ENCODE measurements around the gene NOB1. TPM values are rescaled to one million over a fixed set of nuclear protein-coding genes. Genes with fewer than 3 reads are reported as not detected.

Gene NOB1
- polyA plus RNA-seq (2013) = 34.5 and 35.3 TPM in 2 replicates

DNA sequence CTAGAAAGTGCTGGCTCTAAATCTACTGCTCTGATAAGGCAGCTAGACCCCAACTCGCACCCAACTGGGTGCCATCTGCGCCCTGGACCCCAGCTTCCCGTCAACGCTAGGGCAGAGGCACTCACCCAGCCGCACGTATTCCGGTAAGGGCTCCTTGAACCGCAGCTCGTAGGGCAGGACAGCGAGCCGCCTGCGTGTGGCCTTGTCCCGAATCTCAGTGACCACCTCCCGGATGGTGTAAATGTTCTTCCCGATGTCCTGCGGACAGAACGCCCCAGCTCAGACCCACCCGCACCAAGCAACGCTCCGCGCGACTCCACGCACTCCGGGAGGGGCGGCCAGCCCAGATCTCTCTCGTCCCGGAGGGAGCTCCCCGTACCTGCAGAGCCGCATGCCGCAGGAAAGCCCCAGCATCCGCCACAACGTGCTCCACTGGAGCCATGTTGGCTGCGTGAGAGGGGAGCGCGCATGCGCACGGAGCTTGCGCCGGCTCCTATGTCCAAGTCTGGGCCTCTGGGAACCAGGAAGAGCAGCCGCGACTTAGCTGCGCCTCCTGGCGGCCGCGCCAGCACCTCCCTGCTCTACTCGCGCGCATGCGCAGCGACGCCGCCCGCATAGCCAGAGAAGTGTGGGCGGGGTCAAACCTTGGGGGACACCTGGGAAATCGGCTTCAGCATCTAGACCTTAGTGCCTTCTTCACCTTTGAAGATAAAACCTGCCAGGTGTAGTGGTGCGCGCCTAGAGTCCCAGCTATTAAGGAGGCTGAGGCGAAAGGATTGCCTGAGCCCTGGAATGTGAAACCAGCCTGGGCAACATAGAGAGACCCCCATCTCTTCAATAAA is at the start of gene NOB1:
TSS of gene NOB1 (minus strand) at position 458 of the 842 bp plus-strand sequence. CDS start at position 442, 16 bp downstream.
- Histone ChIP-seq H3K14ac (ENCODE audit: low read length) (peak within 1 kb of the TSS; percentile 97), H4K91ac (ENCODE audit: low read depth, low read length) (peak within 1 kb of the TSS; percentile 77), H3K18ac (ENCODE audit: low read length) (peak within 1 kb of the TSS; percentile 97)

DNA sequence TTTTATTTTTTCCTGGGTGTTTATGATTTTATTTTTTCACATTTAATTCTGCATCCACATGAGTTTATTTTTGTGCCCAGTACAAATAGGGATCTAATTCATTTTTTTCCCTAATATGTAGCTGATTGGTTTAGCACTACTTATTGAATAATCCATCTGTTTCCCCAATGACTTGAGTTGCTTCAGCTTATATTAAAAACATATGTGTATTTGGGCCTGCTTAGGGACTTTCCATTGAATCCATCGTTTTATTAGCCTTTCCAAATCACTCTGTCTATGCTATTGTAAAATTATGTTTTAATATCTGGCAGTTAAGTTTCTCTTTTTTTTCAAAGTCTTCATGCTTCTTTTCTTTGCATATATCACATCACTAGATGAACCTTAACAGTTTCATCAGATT is 49.6 kb upstream of the NOB1 start:
- Histone ChIP-seq H4K12ac (ENCODE audit: low read depth, low read length) (no peak overlapping the region), H2BK12ac (ENCODE audit: low read length) (no peak overlapping the region), H3K14ac (ENCODE audit: low read length) (no peak overlapping the region), H3K4me1 (ENCODE audit: control insufficient read depth in 1 of 2, insufficient read depth in 2 of 2, low read length in 2 of 2) (no peaks in the 10 kb centered on the region), H3K79me2 (ENCODE audit: control insufficient read depth, insufficient read depth, low read length, poor library complexity) (no peaks in the 10 kb centered on the region), H3K9ac (ENCODE audit: low read length) (no peak overlapping the region), H3K27ac (ENCODE audit: low read depth, low read length) (no peak overlapping the region), H3K79me1 (ENCODE audit: low read length) (no peaks in the 10 kb centered on the region), H2BK120ac (ENCODE audit: insufficient read depth, low read length, poor library complexity) (no peak overlapping the region), H3K18ac (ENCODE audit: low read length) (no peak overlapping the region), H3K4me2 (ENCODE audit: low read length) (no peak overlapping the region), H4K91ac (ENCODE audit: low read depth, low read length) (no peak overlapping the region), H3K4ac (ENCODE audit: low read depth, low read length) (no peak overlapping the region), H3K23ac (ENCODE audit: low read length) (no peak overlapping the region), H3K9me3 (ENCODE audit: insufficient read depth, low read depth, low read length) (no peaks in the 10 kb centered on the region), H2BK5ac (ENCODE audit: low read depth, low read length, poor library complexity) (no peak overlapping the region), H3K4me3 (ENCODE audit: low read depth, low read length) (no peak overlapping the region), H3K36me3 (ENCODE audit: control insufficient read depth in 1 of 2, insufficient read depth in 2 of 2, low read length in 2 of 2) (peaks cover 7% of the 10 kb centered on the region in 2 experiments), H2AFZ (ENCODE audit: insufficient read depth, low read length, poor library complexity) (no peak overlapping the region), H4K8ac (ENCODE audit: low read depth, low read length) (no peak overlapping the region), H3K27me3 (ENCODE audit: insufficient read depth, low read length) (no peaks in the 10 kb centered on the region), H2AK5ac (ENCODE audit: low read length) (no peak overlapping the region)
- DNase-seq = no peak
- WGBS (ENCODE audit: extremely low coverage, insufficient coverage, insufficient read length) = no CpG with 5 or more reads among the region's 1 CpG

More for the DNA sequence above, at the start of gene NOB1:
- H3K79me1 ChIP-seq (ENCODE audit: low read length) = peaks cover 4% of the 10 kb centered on the region
- H3K4me3 ChIP-seq (ENCODE audit: low read depth, low read length) = peak within 1 kb of the TSS; percentile 97
- H3K4me1 ChIP-seq (ENCODE audit: control insufficient read depth in 1 of 2, insufficient read depth in 2 of 2, low read length in 2 of 2) = no peaks in the 10 kb centered on the region
- peak within 1 kb of the TSS; percentile 62 for H3K27ac ChIP-seq (ENCODE audit: low read depth, low read length)
- H3K9ac ChIP-seq (ENCODE audit: low read length) = peak within 1 kb of the TSS; percentile 83
- H2BK5ac ChIP-seq (ENCODE audit: low read depth, low read length, poor library complexity) = peak within 1 kb of the TSS; percentile 65
- peaks cover 6% of the 10 kb centered on the region for H3K79me2 ChIP-seq (ENCODE audit: control insufficient read depth, insufficient read depth, low read length, poor library complexity)
- no peak within 1 kb of the TSS for H3K23ac ChIP-seq (ENCODE audit: low read length)
- no CpG with 5 or more reads among the region's 58 CpGs for WGBS (ENCODE audit: extremely low coverage, insufficient coverage, insufficient read length)
- no peaks in the 10 kb centered on the region for H3K9me3 ChIP-seq (ENCODE audit: insufficient read depth, low read depth, low read length)
- H2BK120ac ChIP-seq (ENCODE audit: insufficient read depth, low read length, poor library complexity) = peak within 1 kb of the TSS; percentile 80
- peak; percentile 99 for DNase-seq
- peak within 1 kb of the TSS; percentile 97 for H4K12ac ChIP-seq (ENCODE audit: low read depth, low read length)
- H4K8ac ChIP-seq (ENCODE audit: low read depth, low read length) = peak within 1 kb of the TSS; percentile 96
- H3K4ac ChIP-seq (ENCODE audit: low read depth, low read length) = peak within 1 kb of the TSS; percentile 98
- H3K27me3 ChIP-seq (ENCODE audit: insufficient read depth, low read length) = no peaks in the 10 kb centered on the region
- peak within 1 kb of the TSS; percentile 93 for H2AK5ac ChIP-seq (ENCODE audit: low read length)
- no peak within 1 kb of the TSS for H2BK12ac ChIP-seq (ENCODE audit: low read length)
- peak within 1 kb of the TSS; percentile 70 for H3K4me2 ChIP-seq (ENCODE audit: low read length)
- H2AFZ ChIP-seq (ENCODE audit: insufficient read depth, low read length, poor library complexity) = peak within 1 kb of the TSS; percentile 98
- H3K36me3 ChIP-seq (ENCODE audit: control insufficient read depth in 1 of 2, insufficient read depth in 2 of 2, low read length in 2 of 2) = peaks cover 8 to 16% of the 10 kb centered on the region in 2 experiments

DNA sequence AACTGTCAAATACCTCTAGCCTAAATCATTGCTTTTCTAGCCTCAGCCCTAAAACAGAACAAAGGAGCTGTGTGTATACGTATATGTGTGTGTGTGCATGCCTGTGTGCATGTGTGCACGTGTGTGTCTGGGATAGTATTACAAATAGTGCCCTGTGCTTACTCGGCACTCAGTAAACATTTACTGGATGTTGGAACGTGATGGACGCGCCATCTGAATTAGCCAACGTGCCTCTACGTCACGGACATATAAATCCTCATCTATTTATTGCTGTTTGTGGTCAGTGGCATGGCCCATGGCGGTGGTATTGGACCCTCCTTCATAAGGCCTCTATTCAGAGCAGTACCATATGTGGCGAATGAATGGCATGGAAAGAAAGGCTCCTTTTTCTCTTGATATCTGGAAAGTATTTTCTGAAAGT is 44.9 kb upstream of the NOB1 start:
- no peaks in the 10 kb centered on the region for H3K9me3 ChIP-seq (ENCODE audit: insufficient read depth, low read depth, low read length)
- no peak overlapping the region for H2AFZ ChIP-seq (ENCODE audit: insufficient read depth, low read length, poor library complexity)
- no peaks in the 10 kb centered on the region for H3K79me1 ChIP-seq (ENCODE audit: low read length)
- no peak overlapping the region for H4K12ac ChIP-seq (ENCODE audit: low read depth, low read length)
- no peak overlapping the region for H2BK12ac ChIP-seq (ENCODE audit: low read length)
- no CpG with 5 or more reads among the region's 11 CpGs for WGBS (ENCODE audit: extremely low coverage, insufficient coverage, insufficient read length)
- no peak overlapping the region for H4K8ac ChIP-seq (ENCODE audit: low read depth, low read length)
- no peak overlapping the region for H3K9ac ChIP-seq (ENCODE audit: low read length)
- no peak for DNase-seq
- H2BK5ac ChIP-seq (ENCODE audit: low read depth, low read length, poor library complexity) = no peak overlapping the region
- no peak overlapping the region for H3K14ac ChIP-seq (ENCODE audit: low read length)
- no peak overlapping the region for H2AK5ac ChIP-seq (ENCODE audit: low read length)
- no peak overlapping the region for H3K4ac ChIP-seq (ENCODE audit: low read depth, low read length)
- no peak overlapping the region for H3K4me2 ChIP-seq (ENCODE audit: low read length)
- H3K4me3 ChIP-seq (ENCODE audit: low read depth, low read length) = no peak overlapping the region
- H3K79me2 ChIP-seq (ENCODE audit: control insufficient read depth, insufficient read depth, low read length, poor library complexity) = no peaks in the 10 kb centered on the region
- H3K23ac ChIP-seq (ENCODE audit: low read length) = no peak overlapping the region
- H3K27me3 ChIP-seq (ENCODE audit: insufficient read depth, low read length) = no peaks in the 10 kb centered on the region
- no peaks in the 10 kb centered on the region for H3K4me1 ChIP-seq (ENCODE audit: control insufficient read depth in 1 of 2, insufficient read depth in 2 of 2, low read length in 2 of 2)
- H3K27ac ChIP-seq (ENCODE audit: low read depth, low read length) = no peak overlapping the region
- no peak overlapping the region for H2BK120ac ChIP-seq (ENCODE audit: insufficient read depth, low read length, poor library complexity)
- H3K36me3 ChIP-seq (ENCODE audit: control insufficient read depth in 1 of 2, insufficient read depth in 2 of 2, low read length in 2 of 2) = peaks cover 8 to 9% of the 10 kb centered on the region in 2 experiments
- no peak overlapping the region for H4K91ac ChIP-seq (ENCODE audit: low read depth, low read length)
- no peak overlapping the region for H3K18ac ChIP-seq (ENCODE audit: low read length)

DNA sequence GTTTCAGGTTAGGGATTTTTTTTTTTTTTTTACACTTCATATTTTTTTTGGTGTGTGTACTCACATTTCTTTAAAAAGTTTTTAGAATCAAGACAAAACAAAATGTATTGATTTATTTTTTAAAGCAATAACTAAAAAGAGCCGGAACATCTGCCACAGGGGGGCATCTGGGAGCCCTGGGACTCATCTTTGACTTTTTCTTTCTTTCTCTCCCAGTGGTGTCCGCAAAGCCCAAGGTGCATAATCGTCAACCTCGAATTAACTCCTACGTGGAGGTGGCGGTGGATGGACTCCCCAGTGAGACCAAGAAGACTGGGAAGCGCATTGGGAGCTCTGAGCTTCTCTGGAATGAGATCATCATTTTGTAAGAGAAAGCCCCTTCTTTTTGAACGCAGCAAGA is 43.7 kb upstream of the NOB1 start:
- Histone ChIP-seq H3K27me3 (ENCODE audit: insufficient read depth, low read length) (no peaks in the 10 kb centered on the region), H3K9ac (ENCODE audit: low read length) (no peak overlapping the region), H4K12ac (ENCODE audit: low read depth, low read length) (no peak overlapping the region), H2BK12ac (ENCODE audit: low read length) (no peak overlapping the region), H3K4me3 (ENCODE audit: low read depth, low read length) (no peak overlapping the region), H2BK120ac (ENCODE audit: insufficient read depth, low read length, poor library complexity) (no peak overlapping the region), H3K23ac (ENCODE audit: low read length) (no peak overlapping the region), H2AFZ (ENCODE audit: insufficient read depth, low read length, poor library complexity) (no peak overlapping the region), H4K91ac (ENCODE audit: low read depth, low read length) (no peak overlapping the region), H3K14ac (ENCODE audit: low read length) (no peak overlapping the region), H3K79me1 (ENCODE audit: low read length) (no peaks in the 10 kb centered on the region), H3K4me2 (ENCODE audit: low read length) (no peak overlapping the region), H2AK5ac (ENCODE audit: low read length) (no peak overlapping the region), H3K9me3 (ENCODE audit: insufficient read depth, low read depth, low read length) (no peaks in the 10 kb centered on the region), H3K36me3 (ENCODE audit: control insufficient read depth in 1 of 2, insufficient read depth in 2 of 2, low read length in 2 of 2) (peaks cover 8 to 9% of the 10 kb centered on the region in 2 experiments), H4K8ac (ENCODE audit: low read depth, low read length) (no peak overlapping the region), H3K18ac (ENCODE audit: low read length) (no peak overlapping the region), H3K79me2 (ENCODE audit: control insufficient read depth, insufficient read depth, low read length, poor library complexity) (no peaks in the 10 kb centered on the region), H2BK5ac (ENCODE audit: low read depth, low read length, poor library complexity) (no peak overlapping the region), H3K27ac (ENCODE audit: low read depth, low read length) (no peak overlapping the region), H3K4ac (ENCODE audit: low read depth, low read length) (no peak overlapping the region), H3K4me1 (ENCODE audit: control insufficient read depth in 1 of 2, insufficient read depth in 2 of 2, low read length in 2 of 2) (no peaks in the 10 kb centered on the region)
- DNase-seq = no peak
- no CpG with 5 or more reads among the region's 8 CpGs for WGBS (ENCODE audit: extremely low coverage, insufficient coverage, insufficient read length)

Measured in trophoblast cell (in vitro differentiated cells and primary cell).